ENCODE measurements around the gene ARVCF. TPM values are rescaled to one million over a fixed set of nuclear protein-coding genes. Genes with fewer than 3 reads are reported as not detected.

The ARVCF gene
- polyA plus RNA-seq, 1 of the 3 experiments (the other 2 are of a cell fraction): 27.4 TPM

GRCh38 chr22:19961868-19962245, 54.8 kb downstream of the ARVCF start:
- H3K9me3 ChIP-seq: no peaks in the 10 kb centered on the region
- H3K9me2 ChIP-seq: no peaks in the 10 kb centered on the region
- no peak overlapping the region for H3K9ac ChIP-seq
- DNase-seq: no peak
- ChIA-PET CTCF (interaction anchor here (0.6 to 16.4 kb wide), 8 partner anchors 10 to 155 kb away, joined by 3 to 501 read pairs (median 5); partner anchors contain the start of gene TRMT2A), POLR2A (interaction anchor here (1.3 to 1.6 kb wide), 2 partner anchors 11 to 53 kb away, joined by 4 to 9 read pairs; no protein-coding TSS in a partner anchor)
- no peak overlapping the region for H2AFZ ChIP-seq (ENCODE audit: low read depth)
- 97% methylated on average over 5 of the region's 8 CpGs for WGBS (ENCODE audit: low lambda C conversion rate)
- no peak overlapping the region for H3K4me2 ChIP-seq
- H3F3A ChIP-seq (replicated peaks; ENCODE audit: insufficient read depth): no peaks in the 10 kb centered on the region
- peaks cover 22% of the 10 kb centered on the region for H4K20me1 ChIP-seq (ENCODE audit: insufficient read depth)
- no peaks in the 10 kb centered on the region for H3K27me3 ChIP-seq (ENCODE audit: insufficient read depth)
- H3K27ac ChIP-seq (ENCODE audit: low read depth in 2 of 2, low read length in 1 of 2): no peak overlapping the region; a peak in 1 of 4 replicates
- H3K36me3 ChIP-seq (replicated peaks in 1 of 2; ENCODE audit: control insufficient read depth in 1 of 2, insufficient read depth in 2 of 2, low read length in 1 of 2): peaks cover 17 to 21% of the 10 kb centered on the region in 2 experiments
- no peak overlapping the region for H3K4me3 ChIP-seq (ENCODE audit: low read depth in 2 of 2, low read length in 1 of 2)
- H3K4me1 ChIP-seq (ENCODE audit: control insufficient read depth in 1 of 2, insufficient read depth in 2 of 2, low read depth in 1 of 2, low read length in 1 of 2): peaks cover 7 to 14% of the 10 kb centered on the region in 2 experiments; a peak in 2 of 4 replicates
- TF ChIP-seq GABPA (IDR thresholded peaks at IDR 0.05; ENCODE audit: low read depth) (no peak), MEF2A (IDR thresholded peaks at IDR 0.05; ENCODE audit: borderline replicate concordance, low read depth) (no peak), NFIC (IDR thresholded peaks at IDR 0.05; ENCODE audit: borderline replicate concordance) (no peak), RFX5 (IDR thresholded peaks at IDR 0.05; ENCODE audit: low read length) (no peak), NRF1 (IDR thresholded peaks at IDR 0.05; ENCODE audit: low read depth, low read length) (no peak)
- peaks cover 9% of the 10 kb centered on the region; the same call in 1 of the 2 replicates for H3K79me2 ChIP-seq (ENCODE audit: insufficient read depth)

- Histone ChIP-seq H3K4me3 (ENCODE audit: low read depth in 2 of 2, low read length in 1 of 2) (no peak overlapping the region), H4K20me1 (ENCODE audit: insufficient read depth) (peaks cover 22% of the 10 kb centered on the region), H3F3A (replicated peaks; ENCODE audit: insufficient read depth) (no peaks in the 10 kb centered on the region), H2AFZ (ENCODE audit: low read depth) (no peak overlapping the region), H3K9me3 (no peaks in the 10 kb centered on the region), H3K27ac (ENCODE audit: low read depth in 2 of 2, low read length in 1 of 2) (no peak overlapping the region; a peak in 1 of 4 replicates), H3K4me1 (ENCODE audit: control insufficient read depth in 1 of 2, insufficient read depth in 2 of 2, low read depth in 1 of 2, low read length in 1 of 2) (peaks cover 7 to 14% of the 10 kb centered on the region in 2 experiments; a peak in 2 of 4 replicates), H3K4me2 (no peak overlapping the region), H3K27me3 (ENCODE audit: insufficient read depth) (no peaks in the 10 kb centered on the region), H3K79me2 (ENCODE audit: insufficient read depth) (peaks cover 16% of the 10 kb centered on the region; the same call in 1 of the 2 replicates), H3K9ac (no peak overlapping the region), H3K9me2 (no peaks in the 10 kb centered on the region), H3K36me3 (replicated peaks in 1 of 2; ENCODE audit: control insufficient read depth in 1 of 2, insufficient read depth in 2 of 2, low read length in 1 of 2) (peaks cover 16 to 17% of the 10 kb centered on the region in 2 experiments)
- ChIA-PET CTCF (interaction anchor here (1.5 to 16.4 kb wide), 2 partner anchors 51 to 65 kb away, joined by 3 to 501 read pairs; no protein-coding TSS in a partner anchor), POLR2A (no interaction called here)
- TF ChIP-seq CHD2 (IDR thresholded peaks at IDR 0.05; ENCODE audit: low read length, partially characterized antibody): no peak
- TF ChIP-seq JUND (IDR thresholded peaks at IDR 0.05): no peak
- no peak for TF ChIP-seq EP300 (IDR thresholded peaks at IDR 0.05; ENCODE audit: borderline replicate concordance in 1 of 2, low read depth in 1 of 2, low read length in 1 of 2)
- TF ChIP-seq RXRA (IDR thresholded peaks at IDR 0.05; ENCODE audit: borderline replicate concordance, low read depth): no peak
- TF ChIP-seq CTCF (IDR thresholded peaks at IDR 0.05): no peak
- TF ChIP-seq ELF1 (IDR thresholded peaks at IDR 0.05): no peak
- no peak for TF ChIP-seq TEAD4 (IDR thresholded peaks at IDR 0.05; ENCODE audit: borderline replicate concordance, insufficient read depth)
- TF ChIP-seq FOSL2 (IDR thresholded peaks at IDR 0.05; ENCODE audit: borderline replicate concordance, low read depth): no peak
- peak; percentile 30 for DNase-seq
- 93% methylated on average over 2 of the region's 9 CpGs for WGBS (ENCODE audit: low lambda C conversion rate)
These were observed 55.4 kb downstream of the ARVCF start for GRCh38 chr22:19961201-19961580.

Measured in SK-N-SH (cell line).